NB4 (cell line): ENCODE measurements around the gene LINGO1.

Source experiments
- CTCF ChIP-seq: IDR thresholded peaks from one replicate; pipeline ENCODE4 v1.5.1; 2012; ENCODE audit warnings: low read depth, low read length
- MAX ChIP-seq: IDR thresholded peaks from 2 replicates; pipeline ENCODE4 v1.6.1; 2011; ENCODE audit warnings: low read depth, low read length
- POLR2A ChIP-seq: IDR thresholded peaks from 2 replicates; pipeline ENCODE4 v1.6.1; 2011; ENCODE audit warnings: mild to moderate bottlenecking; ENCODE audit not compliant: insufficient read length; ENCODE audit errors: extremely low read depth

- TF ChIP-seq CTCF: no peak
- no peak for TF ChIP-seq POLR2A
- no peak for TF ChIP-seq MAX
Observed at GRCh38 chr15:77664428-77664827, 31.7 kb upstream of the LINGO1 start.
